Kidney (tissue), 14 donors: ENCODE results near the gene CIAO2B. TPM values are rescaled to one million over a fixed set of nuclear protein-coding genes. Genes with fewer than 3 reads are reported as not detected.

ENCODE experiments used
- DNase-seq, 5 donors: peaks; one replicate each; pipeline ENCODE4 v3.0.0-alpha.2; 2013 to 2020
- FAIRE-seq: peaks from 2 replicates; lab custom pipeline; 2012; peaks lifted over from hg19 to GRCh38; lab: Jason Lieb, UNC
- H3K27ac ChIP-seq, 2 donors: one replicate each; pipeline ENCODE4 v1.7.0; 2013; ENCODE audit warnings: low read depth in 2 of 2, low read length in 2 of 2, inconsistent platforms in 1 of 2
- H3K27me3 ChIP-seq: one replicate; pipeline ENCODE4 v1.7.1; 2013; ENCODE audit warnings: low read length, inconsistent platforms; ENCODE audit not compliant: control insufficient read depth, insufficient read depth
- H3K36me3 ChIP-seq, 3 donors: one replicate each; pipeline versions ENCODE4 v1.7.0 to v1.7.1; 2013; ENCODE audit warnings: low read length in 3 of 3, control low read depth in 1 of 3, inconsistent platforms in 1 of 3; ENCODE audit not compliant: insufficient read depth in 3 of 3, control insufficient read depth in 2 of 3
- H3K4me1 ChIP-seq, 3 donors: one replicate each; pipeline versions ENCODE4 v1.7.0 to v1.7.1; 2013; ENCODE audit warnings: low read length in 3 of 3, inconsistent platforms in 1 of 3, low read depth in 1 of 3; ENCODE audit not compliant: control insufficient read depth in 2 of 3, insufficient read depth in 2 of 3
- H3K4me3 ChIP-seq, 3 donors: one replicate each; pipeline versions ENCODE4 v1.7.0 to v1.8.1; 2013; ENCODE audit warnings: low read length in 3 of 3, control low read depth in 1 of 3, inconsistent platforms in 1 of 3
- H3K9ac ChIP-seq, 3 donors: one replicate each; pipeline versions ENCODE4 v1.7.0 to v1.7.1; 2013; ENCODE audit warnings: low read length in 3 of 3, control low read depth in 1 of 3, inconsistent platforms in 1 of 3
- H3K9me3 ChIP-seq, 3 donors: one replicate each; pipeline versions ENCODE4 v1.7.0 to v1.7.1; 2013; ENCODE audit warnings: low read length in 3 of 3, control low read depth in 1 of 3, inconsistent platforms in 1 of 3; ENCODE audit not compliant: control insufficient read depth in 2 of 3, insufficient read depth in 1 of 3
- intact Hi-C: fragments of 100-400 bp; cut with DNase I; formaldehyde crosslinking; loops from one replicate; pipeline ENCODE4 v1.11.1; 2022
- polyA plus RNA-seq: library from polyadenylated mRNA; stranded (reverse); fragments of 350-450 nt; fragmentation: Illumina TruSeq; extraction: RNeasy Lipid Tissue Mini Kit (QIAGEN cat#74804); gene quantifications from one replicate; pipeline ENCODE4 v1.2.3, GENCODE V29; 2014; ENCODE audit warnings: low read depth, low replicate concordance; ENCODE audit not compliant: insufficient read depth
- total RNA-seq: library from RNA; stranded (reverse); fragmentation: NEBNext Ultra II Directional; extraction: Animal tissue kit (Norgen Biotek cat#: 25700); gene quantifications from one replicate; pipeline ENCODE4 v1.2.1, GENCODE V29; 2021
- TF ChIP-seq, protein P1 (sequence below): IDR thresholded peaks from 3 replicates; pipeline ENCODE4 v1.5.1; 2012; ENCODE audit warnings: mild to moderate bottlenecking, moderate library complexity, borderline replicate concordance; ENCODE audit not compliant: insufficient read depth; ENCODE audit errors: extremely low read depth
- donor health status: control.
- donor health status: control.
- donor health status: control.
- donor health status: control.
- donor health status: control.
- donor health status: DM: yes; HTN: yes; CAD: no.
- donor health status: Normal renal cell carcinoma (clear cell type).

CIAO2B gene
- total and polyA plus RNA-seq, 2 donors from 2014 or later: 71.2 to 284 TPM

- Histone ChIP-seq H3K9ac (peak overlapping the region in 1 of 3 donors; percentile 15), H3K4me1 (peaks cover 0 to 34% (median 17%) of the 10 kb centered on the region in 3 donors), H3K27me3 (no peaks in the 10 kb centered on the region), H3K27ac (peak overlapping the region; percentile 57 to 67), H3K9me3 (no peaks in the 10 kb centered on the region), H3K36me3 (peaks cover 0 to 3% (median 0%) of the 10 kb centered on the region in 3 donors), H3K4me3 (no peak overlapping the region)
- FAIRE-seq: no peak
- intact Hi-C loops: no loop called here
- peak in 2 of 5 donors; percentile 57 to 71 for DNase-seq
- TF ChIP-seq, protein P1, sequence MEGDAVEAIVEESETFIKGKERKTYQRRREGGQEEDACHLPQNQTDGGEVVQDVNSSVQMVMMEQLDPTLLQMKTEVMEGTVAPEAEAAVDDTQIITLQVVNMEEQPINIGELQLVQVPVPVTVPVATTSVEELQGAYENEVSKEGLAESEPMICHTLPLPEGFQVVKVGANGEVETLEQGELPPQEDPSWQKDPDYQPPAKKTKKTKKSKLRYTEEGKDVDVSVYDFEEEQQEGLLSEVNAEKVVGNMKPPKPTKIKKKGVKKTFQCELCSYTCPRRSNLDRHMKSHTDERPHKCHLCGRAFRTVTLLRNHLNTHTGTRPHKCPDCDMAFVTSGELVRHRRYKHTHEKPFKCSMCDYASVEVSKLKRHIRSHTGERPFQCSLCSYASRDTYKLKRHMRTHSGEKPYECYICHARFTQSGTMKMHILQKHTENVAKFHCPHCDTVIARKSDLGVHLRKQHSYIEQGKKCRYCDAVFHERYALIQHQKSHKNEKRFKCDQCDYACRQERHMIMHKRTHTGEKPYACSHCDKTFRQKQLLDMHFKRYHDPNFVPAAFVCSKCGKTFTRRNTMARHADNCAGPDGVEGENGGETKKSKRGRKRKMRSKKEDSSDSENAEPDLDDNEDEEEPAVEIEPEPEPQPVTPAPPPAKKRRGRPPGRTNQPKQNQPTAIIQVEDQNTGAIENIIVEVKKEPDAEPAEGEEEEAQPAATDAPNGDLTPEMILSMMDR: no peak
Observed at GRCh38 chr16:66904846-66905632, 29.2 kb downstream of the CIAO2B start.

GRCh38 chr16:66904428-66904845 is 29.8 kb downstream of the CIAO2B start:
- Histone ChIP-seq H3K36me3 (peaks cover 0 to 3% (median 0%) of the 10 kb centered on the region in 3 donors), H3K27ac (peak overlapping the region; percentile 57 to 94), H3K9ac (no peak overlapping the region), H3K4me1 (peaks cover 0 to 37% (median 21%) of the 10 kb centered on the region in 3 donors), H3K4me3 (no peak overlapping the region), H3K27me3 (no peaks in the 10 kb centered on the region), H3K9me3 (no peaks in the 10 kb centered on the region)
- DNase-seq: peak in 1 of 5 donors; percentile 65
- intact Hi-C loops: no loop called here
- FAIRE-seq: no peak
- TF ChIP-seq, protein P1: no peak

DNA sequence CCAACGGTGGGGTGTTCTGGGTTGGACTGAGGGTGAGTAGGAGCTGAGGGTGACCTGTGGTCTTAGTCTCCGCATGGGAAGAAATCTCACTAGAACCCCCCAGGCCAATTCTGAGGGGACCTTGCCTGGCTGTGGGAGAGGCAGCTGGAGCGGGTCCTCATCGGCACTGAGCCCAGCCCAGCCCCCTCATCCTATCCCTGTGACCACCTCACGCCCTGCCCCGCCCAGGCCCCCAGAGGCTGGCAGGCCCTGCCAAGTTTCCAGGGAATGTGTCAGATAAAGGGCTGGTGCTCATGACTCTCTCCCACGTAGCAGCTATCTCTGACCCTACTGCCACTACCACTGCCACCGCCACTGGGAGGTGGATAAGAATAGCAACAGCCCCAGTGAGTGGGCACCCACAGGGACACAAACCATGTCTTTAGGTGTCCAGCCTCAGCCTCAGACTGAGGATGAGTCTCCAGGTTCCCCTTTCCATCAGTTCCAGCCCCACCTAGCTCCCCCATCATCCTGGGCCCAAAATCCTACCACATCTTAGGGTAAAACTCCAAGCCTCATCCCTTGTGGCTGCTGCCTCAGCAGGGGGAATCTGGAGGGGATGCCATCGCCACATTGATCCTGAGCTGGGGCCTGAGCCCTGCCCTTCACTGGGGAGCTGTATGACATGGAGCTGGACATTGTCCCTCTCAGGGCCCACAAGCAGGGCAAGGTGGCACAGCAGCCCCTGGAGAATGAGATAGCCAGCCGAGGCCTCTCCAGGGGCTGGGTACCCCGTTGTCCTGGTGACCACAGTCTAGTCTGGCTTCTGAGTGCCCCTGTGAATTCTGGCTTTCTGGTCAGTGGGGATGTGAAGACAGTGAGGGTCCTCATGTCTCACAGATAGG is 30.4 kb downstream of the CIAO2B start:
- Histone ChIP-seq H3K9ac (peak overlapping the region in 1 of 3 donors; percentile 34), H3K27me3 (no peaks in the 10 kb centered on the region), H3K4me1 (peaks cover 0 to 41% (median 22%) of the 10 kb centered on the region in 3 donors), H3K27ac (peak overlapping the region; percentile 55 to 94), H3K36me3 (peaks cover 0 to 2% (median 0%) of the 10 kb centered on the region in 3 donors), H3K9me3 (no peaks in the 10 kb centered on the region), H3K4me3 (no peak overlapping the region)
- DNase-seq: peak in 1 of 5 donors; percentile 76
- TF ChIP-seq, protein P1: no peak
- intact Hi-C loops: no loop called here
- FAIRE-seq: no peak
